ES-I3 (cell line): ENCODE data around the gene DCANP1.
A peak's percentile ranks its signal among the peaks of the same experiment; 100 is the strongest.

ENCODE experiments used
- H3K36me3 ChIP-seq: 2 replicates; pipeline ENCODE4 v1.6.1; 2013; ENCODE audit warnings: mild to moderate bottlenecking, low read length, control low read depth, moderate library complexity; ENCODE audit not compliant: insufficient read depth
- H3K4me1 ChIP-seq: 2 replicates; pipeline ENCODE4 v1.6.1; 2013; ENCODE audit warnings: mild to moderate bottlenecking, control low read depth, low read length; ENCODE audit not compliant: insufficient read depth
- H3K9ac ChIP-seq: 2 replicates; pipeline ENCODE4 v1.6.1; 2013; ENCODE audit warnings: low read depth, mild to moderate bottlenecking, low read length, moderate library complexity
- H3K9me3 ChIP-seq: 2 replicates; pipeline ENCODE4 v1.6.1; 2013; ENCODE audit warnings: mild to moderate bottlenecking, low read length, moderate library complexity; ENCODE audit not compliant: control insufficient read depth, insufficient read depth

The DCANP1 gene

DNA sequence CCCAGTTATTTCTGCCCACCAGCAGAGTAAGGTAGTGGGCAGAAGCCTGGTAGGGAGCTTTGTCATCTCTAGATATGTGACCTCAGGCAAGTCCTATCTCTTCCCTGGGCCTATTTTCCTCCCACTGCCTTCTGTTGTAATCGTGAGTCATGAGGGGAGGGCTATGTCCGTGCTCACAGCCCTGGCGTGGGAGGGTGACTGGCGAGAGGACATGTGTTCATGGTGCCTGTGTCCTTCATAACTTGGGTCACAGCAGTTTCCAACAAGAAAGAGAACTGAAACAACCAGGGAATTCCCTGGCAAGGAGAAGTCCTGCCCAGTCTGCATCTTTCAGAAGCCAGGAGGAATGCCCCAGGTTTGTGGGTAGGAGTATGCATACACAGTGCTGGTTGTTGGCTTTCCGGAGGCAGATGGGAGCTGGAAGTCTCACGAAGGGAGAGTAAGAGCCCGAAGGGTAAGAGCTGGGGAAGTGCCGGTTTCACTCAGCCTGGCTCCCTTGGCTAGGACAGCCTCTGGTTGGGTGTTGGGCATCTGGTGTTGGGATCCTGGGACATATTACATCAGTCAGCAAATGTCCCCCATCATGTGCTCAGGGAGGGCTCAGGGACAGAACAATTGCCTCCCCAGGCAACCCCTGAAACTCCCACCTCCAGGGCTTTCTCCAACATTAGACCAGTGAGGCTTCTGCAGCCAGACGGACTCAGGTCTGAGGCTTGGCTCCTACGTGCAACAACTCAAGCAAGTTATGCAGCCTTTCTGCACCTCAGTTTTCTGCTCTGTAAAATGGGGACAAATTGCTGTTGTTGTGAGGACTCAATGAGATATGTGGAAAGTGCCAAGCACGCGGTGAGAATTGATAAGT is 9.3 kb upstream of the DCANP1 start:
- H3K9ac ChIP-seq: no peak overlapping the region
- H3K4me1 ChIP-seq: no peaks in the 10 kb centered on the region

DNA sequence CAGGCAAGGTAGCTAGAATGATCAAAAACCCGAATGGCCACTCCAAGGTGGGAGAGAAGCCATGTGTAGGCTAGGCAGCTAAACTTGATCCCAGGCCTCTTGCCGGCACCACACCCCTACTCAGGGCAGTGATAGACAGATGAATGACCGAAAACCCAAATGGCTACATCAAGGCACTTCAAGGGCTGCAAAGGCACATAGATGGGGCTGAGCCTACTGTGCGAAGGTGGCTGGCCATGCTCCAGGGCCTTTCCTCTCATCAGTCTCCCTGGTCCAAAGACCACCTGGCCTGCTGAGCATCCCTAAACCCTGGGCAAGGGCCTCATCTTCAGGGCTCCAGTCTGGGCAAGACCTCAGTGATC is 8.7 kb upstream of the DCANP1 start:
- Histone ChIP-seq H3K4me1 (no peaks in the 10 kb centered on the region), H3K9me3 (no peaks in the 10 kb centered on the region), H3K9ac (no peak overlapping the region), H3K36me3 (no peaks in the 10 kb centered on the region)

More for the DNA sequence above, 9.3 kb upstream of the DCANP1 start:
- no peaks in the 10 kb centered on the region for H3K9me3 ChIP-seq
- no peaks in the 10 kb centered on the region for H3K36me3 ChIP-seq

DNA sequence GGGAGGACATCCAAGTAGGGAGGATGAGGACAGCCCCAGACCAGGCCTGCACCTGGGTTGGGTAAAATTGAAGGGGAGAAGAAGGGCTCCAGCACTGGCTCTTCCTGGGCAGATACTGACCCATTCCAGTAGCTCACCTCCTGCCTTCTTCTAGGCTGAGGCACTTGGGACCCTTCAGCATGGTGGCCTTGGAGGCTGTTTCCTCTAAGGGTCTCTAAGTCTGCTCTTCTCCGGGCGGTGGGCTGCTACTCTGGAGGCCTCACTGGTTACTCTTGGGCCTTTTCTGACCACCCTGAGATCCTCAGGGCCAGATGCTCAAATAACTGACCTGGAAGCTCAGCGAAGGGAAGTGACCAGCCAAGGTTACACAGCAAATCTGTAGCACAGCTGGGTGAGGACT is 7.8 kb upstream of the DCANP1 start:
- Histone ChIP-seq H3K9me3 (no peaks in the 10 kb centered on the region), H3K36me3 (no peaks in the 10 kb centered on the region), H3K4me1 (no peaks in the 10 kb centered on the region), H3K9ac (no peak overlapping the region)

DNA sequence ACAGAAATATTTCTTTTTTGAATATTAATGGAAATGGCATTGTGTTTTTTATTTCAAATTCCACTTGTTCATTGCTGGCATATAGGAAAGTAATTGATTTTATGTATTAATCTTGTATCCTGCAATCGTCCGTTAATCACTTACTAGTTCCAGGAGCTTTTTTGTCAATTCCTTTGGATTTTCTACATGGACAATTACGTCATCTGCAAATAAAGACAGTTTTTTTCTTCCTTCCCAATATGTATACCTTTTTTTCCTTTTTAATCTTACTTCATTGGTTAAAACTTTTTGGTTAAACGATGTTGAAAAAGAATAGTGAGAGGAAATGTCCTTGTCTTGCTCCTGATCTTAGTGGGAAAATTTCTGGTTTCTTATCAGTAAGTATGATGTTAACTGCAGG is 6.5 kb upstream of the DCANP1 start:
- Histone ChIP-seq H3K4me1 (peaks cover 1% of the 10 kb centered on the region; the same call in 1 of the 2 replicates), H3K9me3 (no peaks in the 10 kb centered on the region), H3K9ac (no peak overlapping the region), H3K36me3 (no peaks in the 10 kb centered on the region)

DNA sequence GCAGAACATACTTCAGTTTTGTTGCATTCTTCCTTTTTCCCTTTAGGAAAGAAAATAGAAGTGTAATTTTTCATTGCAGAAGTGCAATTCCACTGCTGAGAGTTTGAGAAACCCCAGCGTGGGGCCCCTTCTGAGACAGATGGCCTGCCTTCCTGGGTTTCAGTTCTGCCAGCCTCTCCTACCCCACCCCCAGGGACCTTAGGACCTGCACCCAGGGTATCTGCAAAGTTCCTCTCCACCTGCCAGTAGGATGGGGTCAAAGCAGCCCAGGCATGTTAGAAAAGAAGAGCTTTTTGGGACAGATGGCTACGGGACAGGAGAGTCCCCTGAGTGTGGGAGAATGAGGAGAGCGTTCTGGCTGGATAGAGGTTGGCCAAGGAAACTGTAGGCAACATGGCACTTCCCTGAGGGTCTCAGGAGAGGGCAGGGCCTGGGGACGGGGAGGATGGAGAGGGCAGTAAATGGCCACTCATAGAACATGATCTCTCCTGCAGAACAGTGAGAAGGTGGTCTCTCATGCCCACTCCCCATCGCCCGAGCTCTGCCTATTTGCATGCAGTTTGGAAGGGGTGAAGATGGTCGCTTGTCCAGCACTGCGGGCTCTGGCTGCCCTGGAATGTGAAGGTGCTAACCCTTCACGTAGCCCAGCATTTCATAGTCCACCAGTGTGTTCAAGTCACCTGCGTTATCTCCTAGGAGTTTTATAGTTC is 5.3 kb upstream of the DCANP1 start, which contains the start of gene TIFAB:
Gene TIFAB (minus strand): TSS at position 31 of the 710 bp plus-strand sequence. CDS start 2,412 bp downstream, outside the sequence.
- Histone ChIP-seq H3K9me3 (no peaks in the 10 kb centered on the region), H3K36me3 (no peaks in the 10 kb centered on the region), H3K9ac (no peak within 1 kb of the TSS), H3K4me1 (peaks cover 12% of the 10 kb centered on the region; the same call in 1 of the 2 replicates)

DNA sequence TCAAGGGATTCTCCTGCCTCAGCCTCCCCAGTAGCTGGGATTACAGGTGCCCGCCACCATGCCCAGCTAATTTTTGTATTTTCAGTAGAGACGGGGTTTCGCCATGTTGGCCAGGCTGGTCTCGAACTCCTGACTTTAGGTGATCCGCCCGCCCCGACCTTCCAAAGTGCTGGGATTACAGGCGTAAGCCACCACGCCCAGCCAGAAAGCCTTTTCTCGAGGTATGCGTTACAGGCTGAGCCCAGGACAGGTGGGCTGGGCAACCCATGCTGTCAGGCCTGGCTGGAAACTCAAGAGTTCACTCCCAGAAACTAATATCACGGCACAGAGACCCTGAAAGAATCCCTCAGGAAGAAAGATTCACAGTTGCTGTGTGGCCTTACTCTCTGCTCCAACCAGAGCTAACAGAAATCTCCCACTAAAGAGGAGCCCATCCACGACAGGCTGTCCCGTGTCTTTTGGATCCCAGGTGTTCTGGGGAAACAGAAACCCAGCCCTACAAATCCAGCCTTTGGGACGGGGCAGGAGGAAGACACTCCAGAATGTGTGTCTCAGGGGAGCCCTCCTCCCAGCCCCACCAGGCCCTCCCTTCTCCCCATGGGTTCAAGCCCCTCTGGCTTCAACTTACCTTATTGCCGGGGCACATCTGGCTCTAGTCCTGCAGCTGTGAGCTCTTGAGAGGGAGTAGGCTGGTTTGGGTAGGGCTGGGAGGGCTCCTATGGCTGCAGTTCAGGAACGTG is 4.6 kb upstream of the DCANP1 start:
- peaks cover 12% of the 10 kb centered on the region; the same call in 1 of the 2 replicates for H3K4me1 ChIP-seq
- H3K9ac ChIP-seq: no peak overlapping the region
- no peaks in the 10 kb centered on the region; the same call in 1 of the 2 replicates for H3K9me3 ChIP-seq
- no peaks in the 10 kb centered on the region for H3K36me3 ChIP-seq

DNA sequence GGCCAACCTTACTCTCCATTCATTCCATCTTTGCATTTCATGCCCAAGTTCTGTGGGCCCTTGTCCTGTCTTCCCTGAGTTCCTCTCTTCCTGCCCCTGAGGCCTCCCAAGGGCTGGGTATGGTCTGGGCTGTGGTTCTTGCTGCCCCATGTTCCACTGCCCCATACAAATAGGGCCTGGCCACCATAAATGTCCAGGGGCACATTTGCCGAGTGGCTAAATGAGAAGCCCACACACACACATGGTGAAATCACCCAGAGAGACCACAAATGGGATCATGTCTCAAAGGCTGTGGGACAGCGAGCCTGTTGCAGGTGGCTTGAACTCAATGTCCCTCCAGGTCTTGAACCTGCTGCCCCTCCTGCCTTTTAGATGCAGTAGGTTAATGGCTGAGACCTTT is 3.8 kb upstream of the DCANP1 start:
- no peaks in the 10 kb centered on the region; the same call in 1 of the 2 replicates for H3K9me3 ChIP-seq
- no peak overlapping the region for H3K9ac ChIP-seq
- peaks cover 12% of the 10 kb centered on the region; the same call in 1 of the 2 replicates for H3K4me1 ChIP-seq
- H3K36me3 ChIP-seq: no peaks in the 10 kb centered on the region

DNA sequence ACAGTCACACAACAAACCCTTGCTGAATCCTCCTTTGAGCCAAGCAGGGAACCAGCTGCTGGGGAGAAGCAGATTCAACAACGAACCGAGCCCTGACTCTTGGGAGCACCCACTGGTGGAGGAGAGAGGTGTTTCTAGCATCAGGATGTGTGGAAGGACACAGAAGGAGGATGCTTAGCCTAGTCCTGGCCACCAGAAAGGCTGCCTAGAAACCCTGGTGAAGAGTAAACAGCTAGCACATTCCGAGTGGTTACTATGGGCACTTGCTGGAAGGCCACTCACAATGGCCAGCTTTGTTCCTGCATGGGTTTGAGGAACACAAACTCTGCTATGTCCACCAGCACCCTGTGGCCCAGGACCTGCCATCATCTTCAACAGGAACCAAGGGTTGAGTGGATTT is 3.2 kb upstream of the DCANP1 start:
- no peaks in the 10 kb centered on the region; the same call in 1 of the 2 replicates for H3K9me3 ChIP-seq
- H3K36me3 ChIP-seq: no peaks in the 10 kb centered on the region
- H3K4me1 ChIP-seq: peaks cover 12% of the 10 kb centered on the region; the same call in 1 of the 2 replicates
- H3K9ac ChIP-seq: no peak overlapping the region

DNA sequence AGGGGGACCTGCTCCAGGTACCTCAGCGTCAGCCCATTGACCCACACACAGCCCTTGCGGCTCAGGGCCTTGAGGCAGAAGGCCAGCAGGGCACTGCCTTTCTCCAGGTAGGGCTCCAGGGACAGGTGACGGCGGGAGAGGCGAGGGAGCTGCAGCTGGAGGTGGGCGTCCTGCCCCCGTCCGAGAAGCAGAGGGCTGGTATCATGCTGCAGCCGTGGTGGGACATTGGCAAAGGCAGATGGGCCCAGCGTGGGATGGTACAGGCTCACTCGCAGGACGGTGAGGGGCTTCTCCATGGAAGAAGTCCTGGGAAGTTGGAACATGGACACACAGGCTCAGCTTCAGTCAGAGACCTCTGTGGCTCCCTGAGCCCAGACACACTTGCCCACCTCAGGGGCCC is 2.5 kb upstream of the DCANP1 start:
- Histone ChIP-seq H3K9ac (no peak overlapping the region), H3K9me3 (no peaks in the 10 kb centered on the region; the same call in 1 of the 2 replicates), H3K4me1 (peaks cover 12% of the 10 kb centered on the region; the same call in 1 of the 2 replicates), H3K36me3 (no peaks in the 10 kb centered on the region)

DNA sequence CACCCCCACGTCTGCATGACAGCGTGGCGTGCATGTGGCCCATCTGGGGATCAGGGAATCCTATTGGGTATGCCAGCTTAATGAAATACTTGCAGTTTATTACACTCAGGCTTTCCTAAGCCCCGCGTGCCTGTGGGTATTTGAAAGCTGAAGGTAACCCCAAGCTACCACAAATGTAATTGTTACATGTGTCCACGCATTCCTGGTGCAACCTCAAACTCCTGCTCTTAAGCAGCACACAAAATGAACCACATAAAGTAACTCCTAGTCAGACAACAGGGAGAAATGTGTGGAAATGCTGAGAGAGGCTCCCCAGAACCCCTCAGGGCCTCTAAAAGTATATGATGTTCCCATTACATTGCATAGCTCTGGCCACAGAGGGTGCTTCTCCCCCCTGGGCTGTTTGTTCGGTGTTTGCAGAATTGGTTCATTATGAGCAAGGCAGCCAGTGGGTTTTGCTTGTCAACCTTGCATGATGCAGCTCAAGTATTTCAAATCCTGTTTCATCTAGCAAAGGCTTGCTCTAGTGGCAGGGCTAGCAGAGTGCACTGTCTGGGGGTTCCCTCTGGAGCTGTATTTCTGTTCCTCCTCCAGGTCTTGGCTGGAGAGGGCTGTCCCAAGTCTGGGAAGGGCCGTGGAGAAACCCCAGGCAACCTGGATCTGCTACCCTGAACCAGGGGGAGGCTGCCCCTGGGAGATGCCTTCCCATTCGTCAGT is 1.8 kb upstream of the DCANP1 start:
- Histone ChIP-seq H3K9ac (no peak overlapping the region), H3K4me1 (peaks cover 12% of the 10 kb centered on the region; the same call in 1 of the 2 replicates), H3K36me3 (no peaks in the 10 kb centered on the region), H3K9me3 (no peaks in the 10 kb centered on the region; the same call in 1 of the 2 replicates)

DNA sequence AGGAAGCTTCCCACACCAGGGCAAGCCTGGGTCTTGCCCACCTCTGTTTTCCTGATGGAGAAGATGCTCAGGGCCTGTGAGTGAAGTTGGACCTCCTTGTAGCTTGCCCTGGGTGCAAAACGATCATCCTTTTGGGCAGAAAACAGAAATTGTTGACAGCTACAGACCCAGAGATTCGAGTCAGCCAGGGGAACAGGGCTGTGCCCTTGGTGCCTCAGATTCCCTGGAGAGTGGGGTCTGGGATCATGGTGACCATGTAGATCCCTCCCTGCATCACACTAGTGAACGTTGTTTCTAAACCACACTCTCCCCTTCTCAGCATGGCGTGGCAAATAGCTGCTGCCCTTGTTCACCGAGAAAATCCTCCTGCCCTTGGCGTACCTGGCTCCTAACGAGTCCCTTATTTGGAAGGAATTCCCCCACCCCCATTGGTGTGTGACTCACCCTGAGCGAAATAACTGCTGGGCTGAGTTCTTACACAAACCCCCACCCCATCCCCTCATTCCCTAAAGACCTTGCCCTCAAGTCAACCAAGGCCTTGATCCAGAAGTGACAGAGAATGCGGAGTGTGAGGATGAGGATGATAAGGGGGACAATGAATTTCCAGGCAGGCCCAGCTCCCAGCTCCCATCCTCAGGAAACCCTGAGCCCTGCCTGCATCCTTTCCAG is 1.1 kb upstream of the DCANP1 start:
- H3K9me3 ChIP-seq: no peaks in the 10 kb centered on the region; the same call in 1 of the 2 replicates
- H3K36me3 ChIP-seq: no peaks in the 10 kb centered on the region
- H3K9ac ChIP-seq: 0 out of 2 replicates have a peak overlapping the region, but pooled peaks have one; percentile 4
- peaks cover 12% of the 10 kb centered on the region; the same call in 1 of the 2 replicates for H3K4me1 ChIP-seq

DNA sequence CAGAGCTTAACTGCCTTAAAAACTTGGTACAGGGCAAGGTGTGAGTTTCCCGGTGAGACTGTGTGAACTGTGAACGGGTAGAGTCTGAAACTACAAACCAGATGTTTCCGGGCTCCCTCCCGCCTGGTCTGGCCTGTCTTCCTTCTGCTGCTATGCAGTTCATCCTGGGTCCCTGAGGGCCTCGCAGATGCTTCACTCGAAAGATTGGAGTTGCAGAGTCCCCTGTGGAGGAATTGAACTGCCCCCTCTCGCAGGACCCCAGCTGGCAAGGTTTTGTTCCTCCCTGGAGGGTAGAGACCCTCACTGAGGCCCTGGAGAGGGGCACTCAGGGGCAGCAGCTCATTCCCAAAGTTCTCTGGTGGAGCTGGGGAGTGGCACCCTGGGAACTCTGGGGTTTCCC is 533 bp downstream of the DCANP1 start:
- Histone ChIP-seq H3K9me3 (no peaks in the 10 kb centered on the region; the same call in 1 of the 2 replicates), H3K4me1 (peaks cover 12% of the 10 kb centered on the region; the same call in 1 of the 2 replicates), H3K36me3 (no peaks in the 10 kb centered on the region), H3K9ac (no peak overlapping the region)

DNA sequence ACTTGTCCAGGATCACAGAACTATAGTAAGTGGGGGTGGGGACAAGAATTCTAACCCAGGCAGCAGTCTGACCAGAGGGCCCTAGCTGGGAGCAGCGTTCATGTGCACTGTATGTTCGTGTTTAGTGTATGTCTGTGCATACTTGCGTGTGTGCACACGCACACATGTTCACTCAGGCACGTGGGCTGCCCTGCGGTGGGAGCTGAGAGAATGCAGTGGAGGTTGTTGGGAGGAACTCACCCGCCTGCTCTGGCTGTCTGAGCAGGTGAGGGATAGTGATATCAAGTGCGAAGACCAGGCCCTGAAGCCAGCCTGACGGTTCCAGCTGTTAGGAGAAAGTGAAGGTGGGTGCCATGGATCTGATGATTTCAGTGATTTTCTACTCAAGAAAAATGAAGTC is 942 bp downstream of the DCANP1 start:
- no peak overlapping the region for H3K9ac ChIP-seq
- peaks cover 12% of the 10 kb centered on the region; the same call in 1 of the 2 replicates for H3K4me1 ChIP-seq

More for the DNA sequence above, 942 bp downstream of the DCANP1 start:
- Histone ChIP-seq H3K9me3 (no peaks in the 10 kb centered on the region; the same call in 1 of the 2 replicates), H3K36me3 (no peaks in the 10 kb centered on the region)
